ENCODE data around the gene ST8SIA5. TPM values are rescaled to one million over a fixed set of nuclear protein-coding genes. Genes with fewer than 3 reads are reported as not detected.

Gene ST8SIA5
- total and polyA plus RNA-seq, 8 donors: 0.03 to 1.4 (median 0.19) TPM; not detected in 4

GRCh38 chr18:46628206-46628605 is 128.6 kb downstream of the ST8SIA5 start:
- TF ChIP-seq CTCF (IDR thresholded peaks at IDR 0.05) (no peak), POLR2A (IDR thresholded peaks at IDR 0.05) (no peak), EP300 (IDR thresholded peaks at IDR 0.05) (no peak), POLR2AphosphoS5 (IDR thresholded peaks at IDR 0.05) (no peak)
- no peak for DNase-seq
- H3K27me3 ChIP-seq: peaks cover 0 to 11% (median 0%) of the 10 kb centered on the region in 3 donors
- H3K36me3 ChIP-seq: no peaks in the 10 kb centered on the region
- H3K4me3 ChIP-seq: no peak overlapping the region
- WGBS, 5 donors: 53 to 73% (median 58%) methylated on average over 5 of the region's 5 CpGs
- H3K9me3 ChIP-seq: peaks cover 0 to 9% (median 0%) of the 10 kb centered on the region in 4 donors
- no peak overlapping the region for H3K27ac ChIP-seq
- intact Hi-C loops (cut with DNase I; ENCODE audit: low total_unique reads): no loop called here
- peaks cover 0 to 13% (median 3%) of the 10 kb centered on the region in 4 donors for H3K4me1 ChIP-seq

- peaks cover 0 to 16% (median 3%) of the 10 kb centered on the region in 4 donors for H3K4me1 ChIP-seq
- TF ChIP-seq POLR2A (IDR thresholded peaks at IDR 0.05): no peak
- no peak for TF ChIP-seq POLR2AphosphoS5 (IDR thresholded peaks at IDR 0.05)
- no peak for TF ChIP-seq EP300 (IDR thresholded peaks at IDR 0.05)
- no peak for TF ChIP-seq CTCF (IDR thresholded peaks at IDR 0.05)
- WGBS, 5 donors: 50 to 60% (median 55%) methylated on average over 2 of the region's 2 CpGs
- intact Hi-C loops (cut with DNase I; ENCODE audit: low total_unique reads): no loop called here
- H3K27ac ChIP-seq: no peak overlapping the region
- no peaks in the 10 kb centered on the region for H3K9me3 ChIP-seq
- DNase-seq: no peak
- no peak overlapping the region for H3K4me3 ChIP-seq
- H3K36me3 ChIP-seq: no peaks in the 10 kb centered on the region
- peaks cover 0 to 11% (median 0%) of the 10 kb centered on the region in 3 donors for H3K27me3 ChIP-seq
These were observed 129.7 kb downstream of the ST8SIA5 start for GRCh38 chr18:46627136-46627535.

GRCh38 chr18:46625069-46625468 is 131.8 kb downstream of the ST8SIA5 start:
- peaks cover 0 to 16% (median 3%) of the 10 kb centered on the region in 4 donors for H3K4me1 ChIP-seq
- peaks cover 0 to 6% (median 0%) of the 10 kb centered on the region in 3 donors for H3K27me3 ChIP-seq
- TF ChIP-seq EP300 (IDR thresholded peaks at IDR 0.05) (no peak), POLR2A (IDR thresholded peaks at IDR 0.05) (no peak), CTCF (IDR thresholded peaks at IDR 0.05) (no peak), POLR2AphosphoS5 (IDR thresholded peaks at IDR 0.05) (no peak)
- H3K27ac ChIP-seq: no peak overlapping the region
- intact Hi-C loops (cut with DNase I; ENCODE audit: low total_unique reads): no loop called here
- 86 to 94% (median 90%) methylated on average over 5 of the region's 5 CpGs for WGBS, 5 donors
- H3K4me3 ChIP-seq: no peak overlapping the region
- H3K9me3 ChIP-seq: no peaks in the 10 kb centered on the region
- no peak for DNase-seq
- H3K36me3 ChIP-seq: no peaks in the 10 kb centered on the region

- no peak for TF ChIP-seq POLR2AphosphoS5 (IDR thresholded peaks at IDR 0.05)
- TF ChIP-seq EP300 (IDR thresholded peaks at IDR 0.05): no peak
- TF ChIP-seq POLR2A (IDR thresholded peaks at IDR 0.05): no peak
- peak overlapping the region in 1 of 4 donors; percentile 3 for H3K4me3 ChIP-seq
- WGBS, 5 donors: 72 to 89% (median 82%) methylated on average over 11 of the region's 11 CpGs
- no peak overlapping the region for H3K27ac ChIP-seq
- peaks cover 0 to 6% (median 0%) of the 10 kb centered on the region in 3 donors for H3K27me3 ChIP-seq
- DNase-seq: peak in 1 of 2 donors; percentile 55
- no peaks in the 10 kb centered on the region for H3K36me3 ChIP-seq
- H3K9me3 ChIP-seq: no peaks in the 10 kb centered on the region
- intact Hi-C loops (cut with DNase I; ENCODE audit: low total_unique reads): no loop called here
- H3K4me1 ChIP-seq: peaks cover 0 to 16% (median 3%) of the 10 kb centered on the region in 4 donors
These were observed 132.7 kb downstream of the ST8SIA5 start for GRCh38 chr18:46624127-46624526.

GRCh38 chr18:46623541-46623940 is 133.3 kb downstream of the ST8SIA5 start:
- peak in 1 of 2 donors; percentile 47 for DNase-seq
- intact Hi-C loops (cut with DNase I; ENCODE audit: low total_unique reads): no loop called here
- WGBS, 5 donors: 51 to 63% (median 59%) methylated on average over 9 to 10 of the region's 10 CpGs

More at GRCh38 chr18:46623541-46623940, 133.3 kb downstream of the ST8SIA5 start:
- peaks cover 0 to 6% (median 0%) of the 10 kb centered on the region in 3 donors for H3K27me3 ChIP-seq
- H3K27ac ChIP-seq: no peak overlapping the region
- peak overlapping the region in 1 of 4 donors; percentile 3 for H3K4me3 ChIP-seq
- H3K9me3 ChIP-seq: no peaks in the 10 kb centered on the region
- peaks cover 0 to 16% (median 3%) of the 10 kb centered on the region in 4 donors for H3K4me1 ChIP-seq
- TF ChIP-seq POLR2AphosphoS5 (IDR thresholded peaks at IDR 0.05) (no peak), CTCF (IDR thresholded peaks at IDR 0.05) (no peak), POLR2A (IDR thresholded peaks at IDR 0.05) (no peak), EP300 (IDR thresholded peaks at IDR 0.05) (no peak)
- H3K36me3 ChIP-seq: no peaks in the 10 kb centered on the region

Data from stomach (tissue), 9 donors.